GM18909 (cell line): ENCODE measurements around the gene MLST8.

ENCODE experiments used
- ATAC-seq: cut with Tn5 transposase; IDR thresholded peaks from one replicate; pipeline ENCODE4 v1.9.1; 2021; ENCODE audit warnings: mild to moderate bottlenecking; ENCODE audit not compliant: unreplicated experiment, poor library complexity

The MLST8 gene

DNA sequence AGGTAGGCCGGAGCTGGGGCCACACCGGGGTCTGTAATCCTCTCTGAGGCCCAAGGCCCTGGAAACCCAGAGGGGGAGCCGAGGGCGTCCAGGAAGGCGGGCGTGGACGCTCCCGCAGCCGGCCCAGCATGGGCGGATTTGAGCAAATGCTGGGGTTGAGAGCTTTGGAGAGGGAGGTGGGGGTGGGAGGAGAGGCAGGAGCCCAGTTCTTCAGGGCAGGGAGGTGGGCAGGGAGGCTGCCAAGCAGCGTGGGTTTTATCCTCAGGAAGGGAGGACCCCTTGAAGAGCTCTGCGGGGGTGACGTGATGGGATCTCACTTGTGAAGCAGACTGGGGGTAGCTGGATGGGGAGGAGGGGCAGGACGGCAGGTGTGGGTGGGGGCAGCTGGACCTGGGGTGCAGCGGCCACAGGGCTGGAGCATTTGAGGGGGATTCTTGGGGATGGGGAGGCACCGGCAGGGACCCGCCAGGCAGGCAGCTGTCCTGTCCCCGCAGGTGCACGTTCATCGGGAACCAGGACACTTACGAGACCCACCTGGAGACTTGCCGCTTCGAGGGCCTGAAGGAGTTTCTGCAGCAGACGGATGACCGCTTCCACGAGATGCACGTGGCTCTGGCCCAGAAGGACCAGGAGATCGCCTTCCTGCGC is 32.4 kb upstream of the MLST8 start:
- no peak for ATAC-seq

- ATAC-seq: no peak
Measured at GRCh38 chr16:2173366-2173765, 31.9 kb upstream of the MLST8 start.

DNA sequence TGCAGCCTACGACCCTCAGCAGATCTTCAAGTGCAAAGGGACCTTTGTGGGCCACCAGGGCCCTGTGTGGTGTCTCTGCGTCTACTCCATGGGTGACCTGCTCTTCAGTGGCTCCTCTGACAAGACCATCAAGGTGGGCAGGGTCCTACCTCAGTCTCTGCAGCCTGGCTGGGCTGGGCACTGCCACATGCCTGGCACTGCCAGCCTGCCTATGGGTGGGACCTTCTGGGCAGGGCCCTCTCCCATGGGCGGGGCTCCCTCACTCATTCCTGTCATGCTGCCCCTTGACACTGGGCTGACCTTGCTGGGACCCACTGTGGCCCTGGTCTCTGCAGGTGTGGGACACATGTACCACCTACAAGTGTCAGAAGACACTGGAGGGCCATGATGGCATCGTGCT is 31.3 kb upstream of the MLST8 start:
- ATAC-seq: no peak

DNA sequence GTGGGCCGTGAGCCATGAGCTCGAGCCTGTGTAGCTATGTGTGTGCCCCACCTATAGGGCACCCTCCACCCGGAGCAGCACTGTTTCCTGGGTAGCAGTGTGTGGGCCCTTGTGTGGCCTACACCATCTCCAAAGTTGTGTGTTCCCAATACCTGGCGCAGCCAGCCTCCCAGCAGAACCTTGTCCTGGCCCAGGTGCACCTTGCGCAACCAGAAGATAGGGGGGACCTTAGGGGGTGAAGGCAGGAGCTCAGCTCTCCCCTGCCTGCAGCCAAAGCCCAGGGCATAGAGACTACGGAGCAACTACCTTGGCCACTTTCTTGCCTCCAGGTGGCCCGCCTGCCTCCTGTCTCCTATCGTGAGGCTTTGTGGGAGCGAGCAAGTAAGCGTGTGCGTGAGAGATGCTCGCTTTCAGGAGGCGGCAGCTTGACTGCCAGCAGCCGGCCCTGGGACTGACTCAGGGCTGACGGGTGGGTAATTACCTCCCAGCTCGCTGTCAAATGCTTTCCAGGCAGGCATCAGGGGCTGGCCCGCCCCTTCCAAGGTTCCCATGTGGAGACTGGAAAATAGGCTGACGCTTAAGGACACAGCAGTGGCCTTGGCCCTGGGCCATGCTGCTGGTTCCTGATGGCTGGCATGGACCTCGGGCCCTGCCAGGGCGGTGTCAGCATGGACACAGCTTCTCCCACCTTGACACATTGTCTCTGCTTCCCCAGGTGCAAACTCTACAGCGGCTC is 30.7 kb upstream of the MLST8 start:
- no peak for ATAC-seq

GRCh38 chr16:2175454-2175853 is 29.8 kb upstream of the MLST8 start:
- ATAC-seq: no peak

GRCh38 chr16:2176047-2176446 is 29.2 kb upstream of the MLST8 start:
- ATAC-seq: no peak

- no peak for ATAC-seq
Measured at GRCh38 chr16:2177101-2177500, 28.2 kb upstream of the MLST8 start.

DNA sequence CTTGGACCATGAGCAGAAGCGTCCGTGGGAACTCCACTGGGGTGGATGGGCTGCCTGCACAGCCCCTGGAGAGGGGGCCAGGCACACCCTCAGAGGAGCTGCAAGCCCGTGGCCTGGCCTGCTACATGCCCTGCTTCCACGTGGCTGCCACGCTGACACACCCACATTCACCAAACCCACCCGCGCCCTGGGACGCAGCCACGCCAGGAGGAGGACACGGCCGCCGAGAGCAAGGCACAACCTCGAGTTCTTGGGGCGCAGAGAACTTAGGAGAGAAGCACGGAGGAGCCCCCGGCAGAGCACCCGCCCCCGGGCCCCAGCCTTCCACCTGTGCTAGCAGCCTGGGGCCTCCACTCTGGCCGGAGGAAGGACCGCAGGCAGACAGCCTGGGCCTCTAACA is 27.7 kb upstream of the MLST8 start:
- no peak for ATAC-seq

- ATAC-seq: no peak
Measured at GRCh38 chr16:2178321-2179106, 26.7 kb upstream of the MLST8 start.

- ATAC-seq: no peak
Measured at GRCh38 chr16:2179107-2179501, 26.1 kb upstream of the MLST8 start.

DNA sequence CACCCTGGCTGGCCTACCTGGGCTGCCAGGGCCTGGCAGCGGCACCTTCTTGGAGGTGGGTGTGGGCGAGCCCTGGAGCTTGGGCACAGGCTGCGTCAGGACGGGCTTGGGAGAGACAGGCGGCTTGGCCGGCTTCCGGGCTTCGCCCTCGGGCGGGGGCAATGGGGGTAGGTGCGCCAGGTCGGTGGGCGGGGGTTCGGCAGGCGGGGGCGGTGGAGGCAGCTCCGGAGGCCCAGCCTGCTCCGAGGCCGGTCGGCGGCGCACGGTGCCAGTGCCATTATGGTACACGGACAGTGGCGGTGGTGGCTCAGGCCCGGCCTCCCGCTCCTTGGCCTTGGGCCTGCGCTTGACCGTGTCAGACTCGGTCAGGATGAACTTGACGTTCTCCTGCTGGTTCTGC is 25.7 kb upstream of the MLST8 start:
- no peak for ATAC-seq

DNA sequence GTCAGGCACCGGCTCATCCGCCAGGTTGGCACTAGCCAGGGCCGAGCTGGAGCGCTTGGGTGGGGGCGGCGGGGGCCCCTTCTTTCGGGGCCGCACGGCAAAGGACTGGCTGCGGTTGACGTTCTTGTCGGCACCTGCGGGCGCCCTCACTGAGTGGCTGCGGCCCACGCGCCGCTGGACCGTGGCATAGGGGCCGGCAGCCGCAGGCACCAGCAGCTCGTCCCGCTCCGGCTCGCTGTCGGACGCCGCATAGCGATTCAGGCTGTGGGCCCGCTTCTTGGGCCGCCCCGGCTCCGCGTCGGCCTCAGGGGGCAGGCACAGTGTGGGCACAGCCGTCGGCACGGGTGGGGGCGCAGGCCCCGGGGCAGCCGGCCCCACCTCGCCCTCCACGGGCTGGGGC is 24.8 kb upstream of the MLST8 start:
- ATAC-seq: no peak

DNA sequence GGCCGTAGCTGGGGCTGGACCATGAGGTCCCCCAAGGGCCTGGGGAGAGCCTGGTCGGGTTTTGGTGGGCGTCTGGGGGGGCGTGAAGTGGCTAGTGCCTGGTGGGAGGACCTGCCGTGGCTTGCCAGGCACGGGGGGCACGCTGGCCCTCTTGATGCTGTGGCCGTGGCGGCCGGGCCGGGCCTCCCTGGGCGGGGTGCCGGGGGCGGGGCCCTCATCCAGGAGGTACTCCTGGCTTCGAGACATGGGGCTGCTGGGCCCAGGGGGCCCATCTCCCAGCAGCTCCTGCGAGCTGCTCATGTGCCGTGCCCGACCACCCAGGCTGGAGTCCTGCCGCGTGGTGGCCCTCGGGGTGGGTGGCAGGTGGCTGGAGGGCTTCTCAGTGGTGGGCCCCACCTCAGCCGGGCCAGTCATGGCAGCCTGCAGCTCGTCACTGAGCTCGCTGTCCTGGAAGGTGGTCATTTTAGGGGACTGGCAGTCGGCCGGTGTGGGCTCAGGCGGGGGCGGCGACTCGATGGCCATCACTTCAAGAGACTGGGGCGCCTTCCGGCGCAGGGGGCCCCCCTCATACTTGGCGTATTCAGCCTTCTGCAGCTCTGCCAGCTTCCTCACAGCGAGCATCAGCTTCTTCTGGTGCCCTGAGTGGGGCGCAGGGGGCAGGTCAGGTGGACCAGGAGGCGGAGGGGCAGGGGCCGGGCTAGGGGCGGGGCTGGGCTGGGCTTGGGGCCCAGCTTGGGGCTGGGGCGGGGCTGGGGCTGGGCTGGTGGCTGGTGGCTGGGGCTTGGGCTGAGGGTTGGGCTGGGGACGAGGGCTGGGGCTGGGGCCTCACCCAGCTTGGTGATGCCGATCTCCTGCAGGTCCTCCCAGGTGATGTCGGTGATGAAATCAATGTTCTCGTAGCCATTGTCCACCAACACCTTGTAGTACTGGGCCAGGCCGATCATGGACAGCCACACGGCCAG is 24.0 kb upstream of the MLST8 start:
- no peak for ATAC-seq

DNA sequence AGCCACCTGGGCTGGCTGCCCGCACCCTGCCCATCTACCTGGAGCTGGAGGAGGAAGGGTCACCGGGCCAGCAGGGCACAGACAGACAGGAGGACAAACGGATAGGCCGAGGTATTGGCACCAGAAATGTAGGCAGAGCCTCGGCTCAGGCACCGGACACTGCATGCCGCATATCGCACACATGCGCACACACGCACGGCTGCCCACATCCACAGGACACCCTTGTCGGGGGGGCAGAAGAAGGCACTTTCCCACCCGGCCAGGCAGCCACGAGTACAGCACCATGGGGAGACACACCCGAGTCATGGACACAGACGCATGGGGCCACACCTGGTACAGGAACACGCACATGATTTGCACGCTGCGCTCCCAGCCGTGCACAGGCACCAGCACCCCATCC is 23.3 kb upstream of the MLST8 start:
- ATAC-seq: no peak

- no peak for ATAC-seq
Measured at GRCh38 chr16:2183671-2184070, 21.6 kb upstream of the MLST8 start.

DNA sequence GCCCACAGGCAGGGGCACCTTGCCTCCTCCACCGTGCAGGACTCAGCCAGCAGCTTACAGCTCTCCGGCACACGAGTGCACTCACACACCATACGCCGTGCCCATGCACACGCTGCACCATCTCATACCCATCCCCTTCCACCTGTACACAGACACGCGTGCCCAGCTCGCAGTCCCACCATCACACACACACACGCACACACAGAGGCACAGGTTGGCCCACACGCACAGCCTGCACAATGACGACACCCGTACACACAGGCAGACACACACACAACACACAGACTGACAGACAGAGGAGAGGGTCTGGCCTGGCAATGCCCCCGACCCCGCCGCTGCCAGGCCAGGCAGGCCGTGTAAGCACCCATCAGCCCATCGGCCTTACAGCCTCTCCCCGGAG is 20.9 kb upstream of the MLST8 start:
- ATAC-seq: no peak

DNA sequence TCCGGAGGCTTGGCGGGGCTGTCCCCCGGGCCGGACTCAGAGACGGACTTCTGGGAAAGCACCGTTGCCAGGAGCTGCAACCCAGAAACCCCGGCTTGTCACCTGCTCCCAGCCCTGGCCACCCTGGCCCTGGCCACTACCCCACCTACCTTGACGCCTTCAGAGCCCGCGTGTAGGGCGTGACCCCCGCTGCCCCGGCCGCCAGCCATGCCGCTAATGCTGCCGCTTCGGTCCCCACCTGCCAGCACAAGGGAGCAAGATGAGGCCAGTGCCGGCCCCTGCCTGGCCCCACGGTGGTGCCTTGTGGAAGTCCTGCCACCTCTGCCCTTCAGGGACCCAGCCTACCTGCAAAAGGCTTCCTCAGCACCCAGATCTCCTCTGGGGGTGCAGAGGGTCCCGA is 20.3 kb upstream of the MLST8 start:
- ATAC-seq: no peak

DNA sequence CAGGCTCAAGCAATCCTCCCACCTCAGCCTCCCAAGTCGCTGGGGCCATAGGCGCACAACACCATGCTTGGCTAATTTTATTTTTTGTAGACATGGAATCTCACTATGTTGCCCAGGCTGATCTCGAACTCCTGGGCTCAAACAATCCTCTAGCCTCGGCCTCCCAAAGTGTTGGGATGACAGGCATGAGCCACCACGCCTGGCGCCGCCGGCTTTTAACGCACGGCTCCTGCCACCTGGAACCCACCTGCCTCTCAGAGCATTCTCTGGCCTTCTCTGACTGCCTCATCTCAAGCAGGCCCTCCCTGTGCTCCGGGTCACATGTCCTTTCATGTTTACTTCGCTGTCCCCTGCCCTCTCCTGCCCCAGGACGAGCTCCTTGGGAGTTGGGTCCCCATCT is 19.2 kb upstream of the MLST8 start:
- no peak for ATAC-seq

GRCh38 chr16:2186505-2186904 is 18.7 kb upstream of the MLST8 start:
- no peak for ATAC-seq

GRCh38 chr16:2187212-2187611 is 18.0 kb upstream of the MLST8 start:
- ATAC-seq: no peak
